ENCODE data around the gene SASH1.

The SASH1 gene

GRCh38 chr6:148535381-148535780 lies 192.7 kb downstream of the SASH1 start:
- DNase-seq (ENCODE audit: insufficient read length, low spot score) (no peak), FAIRE-seq (no peak)

GRCh38 chr6:148535976-148536375 lies 193.3 kb downstream of the SASH1 start:
- FAIRE-seq, result no peak
- no peak for DNase-seq (ENCODE audit: insufficient read length, low spot score)

GRCh38 chr6:148538261-148539190 lies 195.9 kb downstream of the SASH1 start:
- FAIRE-seq (no peak), DNase-seq (ENCODE audit: insufficient read length, low spot score) (no peak)

- DNase-seq (ENCODE audit: insufficient read length, low spot score) (no peak), FAIRE-seq (no peak)
Measured at GRCh38 chr6:148543540-148543939, 200.9 kb downstream of the SASH1 start.

GRCh38 chr6:148544421-148544820 lies 201.8 kb downstream of the SASH1 start:
- no peak for FAIRE-seq
- DNase-seq (ENCODE audit: insufficient read length, low spot score), result no peak

GRCh38 chr6:148545901-148546300 lies 203.3 kb downstream of the SASH1 start:
- FAIRE-seq (no peak), DNase-seq (ENCODE audit: insufficient read length, low spot score) (no peak)

- DNase-seq (ENCODE audit: insufficient read length, low spot score) (no peak), FAIRE-seq (no peak)
Measured at GRCh38 chr6:148547110-148547509, 204.5 kb downstream of the SASH1 start.

- no peak for FAIRE-seq
- DNase-seq (ENCODE audit: insufficient read length, low spot score), result no peak
Measured at GRCh38 chr6:148548065-148548748, 205.6 kb downstream of the SASH1 start.

GRCh38 chr6:148548749-148549140 lies 206.1 kb downstream of the SASH1 start:
- DNase-seq (ENCODE audit: insufficient read length, low spot score) (no peak), FAIRE-seq (no peak)

GRCh38 chr6:148550569-148550968 lies 207.9 kb downstream of the SASH1 start:
- DNase-seq (ENCODE audit: insufficient read length, low spot score) (no peak), FAIRE-seq (no peak)

- no peak for FAIRE-seq
- no peak for DNase-seq (ENCODE audit: insufficient read length, low spot score)
Measured at GRCh38 chr6:148551226-148551625, 208.6 kb downstream of the SASH1 start.

GRCh38 chr6:148556410-148556809 lies 213.8 kb downstream of the SASH1 start:
- DNase-seq (ENCODE audit: insufficient read length, low spot score), result no peak

GRCh38 chr6:148557796-148558321 lies 215.2 kb downstream of the SASH1 start:
- DNase-seq (ENCODE audit: insufficient read length, low spot score) (no peak), FAIRE-seq (no peak)

More at GRCh38 chr6:148556410-148556809, 213.8 kb downstream of the SASH1 start:
- no peak for FAIRE-seq

GRCh38 chr6:148559848-148560433 lies 217.3 kb downstream of the SASH1 start:
- FAIRE-seq (peak; percentile 82), DNase-seq (ENCODE audit: insufficient read length, low spot score) (peak; percentile 67)

GRCh38 chr6:148561629-148562028 lies 219.0 kb downstream of the SASH1 start:
- DNase-seq (ENCODE audit: insufficient read length, low spot score) (no peak), FAIRE-seq (no peak)

GRCh38 chr6:148563066-148563465 lies 220.4 kb downstream of the SASH1 start:
- no peak for FAIRE-seq
- DNase-seq (ENCODE audit: insufficient read length, low spot score), result no peak

- no peak for DNase-seq (ENCODE audit: insufficient read length, low spot score)
- FAIRE-seq, result no peak
Measured at GRCh38 chr6:148564494-148565035, 221.9 kb downstream of the SASH1 start.

GRCh38 chr6:148565321-148565926 lies 222.8 kb downstream of the SASH1 start:
- FAIRE-seq (no peak), DNase-seq (ENCODE audit: insufficient read length, low spot score) (no peak)

GRCh38 chr6:148565930-148566663 lies 223.5 kb downstream of the SASH1 start:
- DNase-seq (ENCODE audit: insufficient read length, low spot score), result peak; percentile 27
- FAIRE-seq, result peak; percentile 82
